Breast epithelium (tissue), 4 donors: ENCODE results near the gene XPC. TPM values are rescaled to one million over a fixed set of nuclear protein-coding genes. Genes with fewer than 3 reads are reported as not detected.

Experiments used
- DNase-seq, 2 donors: peaks; one replicate each; pipeline ENCODE4 v3.0.0-alpha.2; 2019; ENCODE audit warnings: low spot score in 2 of 2
- H3K27ac ChIP-seq, 2 donors: fragments of 200-600 bp; sonication (generic) in 1 of 2; one replicate each; pipeline ENCODE4 v1.5.1; 2016 to 2019; ENCODE audit warnings: mild to moderate bottlenecking in 1 of 2
- H3K27me3 ChIP-seq, 2 donors: fragments of 200-600 bp; sonication (generic) in 1 of 2; one replicate each; pipeline versions ENCODE4 v1.5.1 to v1.6.0; 2017 to 2019; ENCODE audit warnings: control low read depth in 1 of 2, mild to moderate bottlenecking in 1 of 2
- H3K36me3 ChIP-seq: fragments of 200-600 bp; one replicate; pipeline ENCODE4 v1.5.1; 2019
- H3K4me1 ChIP-seq, 2 donors: fragments of 200-600 bp; sonication (generic); one replicate each; pipeline ENCODE4 v1.5.1; 2016 to 2019; ENCODE audit warnings: control low read depth in 1 of 2
- H3K4me3 ChIP-seq, 3 donors: fragments of 200-600 bp; sonication (generic); 1 replicate in 2 of 3; 2 replicates in 1 of 3; pipeline ENCODE4 v1.5.1; 2016 to 2019; ENCODE audit warnings: mild to moderate bottlenecking in 3 of 3, moderate library complexity in 2 of 3
- H3K9me3 ChIP-seq, 2 donors: fragments of 200-600 bp; sonication (generic) in 1 of 2; one replicate each; pipeline ENCODE4 v1.5.1; 2016 to 2019; ENCODE audit warnings: control low read depth in 1 of 2
- CTCF ChIP-seq, 3 donors: fragments of 450-650 bp; IDR thresholded peaks; one replicate each; pipeline ENCODE4 v1.5.1; 2016 to 2017; ENCODE audit warnings: antibody characterized with exemption in 3 of 3, mild to moderate bottlenecking in 3 of 3, moderate library complexity in 3 of 3
- POLR2A ChIP-seq: fragments of 450-650 bp; IDR thresholded peaks from one replicate; pipeline ENCODE4 v1.6.1; 2016; ENCODE audit warnings: antibody characterized with exemption, mild to moderate bottlenecking, moderate library complexity
- POLR2AphosphoS5 ChIP-seq, 3 donors: sonication (generic); formaldehyde crosslinking; IDR thresholded peaks; one replicate each; pipeline ENCODE4 v1.6.1; 2017; ENCODE audit warnings: antibody characterized with exemption in 3 of 3
- intact Hi-C: fragments of 100-400 bp; cut with DNase I; formaldehyde crosslinking; loops from one replicate; pipeline ENCODE4 v1.15.1; 2023; ENCODE audit warnings: low total_unique reads
- total RNA-seq, 3 donors: library from RNA; depleted of rRNA; stranded (reverse); fragments of >200 nt; gene quantifications; one replicate each; pipeline ENCODE4 v1.1.0, GENCODE V29; 2016

The XPC gene
- total RNA-seq, 3 donors from 2014 or later: 57.4 to 74.2 (median 61.3) TPM

DNA sequence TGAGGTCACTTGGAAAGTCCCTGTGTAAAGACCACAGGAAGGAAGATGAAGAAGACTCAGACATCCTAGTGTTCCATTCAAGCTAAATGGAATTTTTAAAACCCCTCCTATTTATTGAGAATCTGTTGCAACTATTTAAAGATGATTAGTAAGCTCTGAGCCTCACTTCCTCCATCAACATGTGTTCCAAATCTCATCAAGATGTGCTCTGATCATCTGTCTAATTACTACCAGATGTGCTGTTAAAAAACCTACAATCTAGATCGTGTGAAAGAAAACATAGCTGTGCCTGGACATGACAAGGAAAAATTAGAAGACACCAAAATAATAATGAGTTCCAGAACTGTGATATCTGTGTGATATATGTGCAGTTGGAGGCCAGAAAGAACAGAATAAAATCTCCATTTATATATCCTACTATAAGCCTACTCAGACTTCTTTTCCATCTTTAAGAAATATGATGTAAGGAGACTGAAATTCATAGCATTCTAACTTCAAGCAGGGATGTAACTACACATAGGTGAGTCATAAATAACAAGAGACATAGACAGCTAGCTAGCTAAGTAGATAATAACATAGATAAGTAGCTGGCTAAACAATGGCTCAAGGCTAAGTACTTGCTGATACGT is 7.8 kb downstream of the XPC start:
- no peak overlapping the region for H3K4me3 ChIP-seq
- H3K36me3 ChIP-seq: peaks cover 26% of the 10 kb centered on the region
- TF ChIP-seq POLR2A: no peak
- no peak for TF ChIP-seq CTCF (IDR thresholded peaks at IDR 0.05)
- no peak for TF ChIP-seq POLR2AphosphoS5 (IDR thresholded peaks at IDR 0.05)
- no peaks in the 10 kb centered on the region for H3K27me3 ChIP-seq
- no peaks in the 10 kb centered on the region for H3K9me3 ChIP-seq
- intact Hi-C loops: no loop called here
- no peaks in the 10 kb centered on the region for H3K4me1 ChIP-seq
- DNase-seq: no peak
- no peak overlapping the region for H3K27ac ChIP-seq

DNA sequence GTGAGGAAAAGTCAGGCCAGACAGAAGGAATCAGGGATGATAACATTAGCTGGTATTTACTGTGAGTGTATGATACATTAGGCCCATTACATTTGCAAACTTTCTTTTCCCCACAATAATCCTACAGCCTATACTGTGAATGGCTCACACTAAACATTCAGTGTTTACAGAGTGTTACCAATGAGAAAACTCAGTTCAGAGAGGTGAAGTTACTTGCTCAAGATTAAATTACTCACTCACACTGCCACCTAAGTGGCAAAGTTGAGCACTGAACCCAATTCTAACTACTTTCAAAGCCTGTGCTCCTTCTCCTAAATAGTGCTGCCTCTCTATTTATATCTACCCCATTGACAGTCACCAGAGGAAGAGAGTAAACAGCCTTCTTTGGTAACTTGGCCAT is 8.5 kb downstream of the XPC start:
- TF ChIP-seq POLR2A (no peak), CTCF (IDR thresholded peaks at IDR 0.05) (no peak), POLR2AphosphoS5 (IDR thresholded peaks at IDR 0.05) (no peak)
- DNase-seq: no peak
- no peaks in the 10 kb centered on the region for H3K4me1 ChIP-seq
- no peak overlapping the region for H3K4me3 ChIP-seq
- H3K27me3 ChIP-seq: no peaks in the 10 kb centered on the region
- H3K9me3 ChIP-seq: no peaks in the 10 kb centered on the region
- no peak overlapping the region for H3K27ac ChIP-seq
- peaks cover 34% of the 10 kb centered on the region for H3K36me3 ChIP-seq
- intact Hi-C loops: no loop called here

- no peaks in the 10 kb centered on the region for H3K27me3 ChIP-seq
- no peaks in the 10 kb centered on the region for H3K4me1 ChIP-seq
- TF ChIP-seq CTCF (IDR thresholded peaks at IDR 0.05): no peak
- no peak for TF ChIP-seq POLR2AphosphoS5 (IDR thresholded peaks at IDR 0.05)
- TF ChIP-seq POLR2A: no peak
- H3K4me3 ChIP-seq: no peak overlapping the region
- H3K9me3 ChIP-seq: no peaks in the 10 kb centered on the region
- no peak overlapping the region for H3K27ac ChIP-seq
- no peak for DNase-seq
- peaks cover 38% of the 10 kb centered on the region for H3K36me3 ChIP-seq
- intact Hi-C loops: no loop called here
Measured at GRCh38 chr3:14169435-14169834, 9.0 kb downstream of the XPC start.

- H3K27ac ChIP-seq: no peak overlapping the region
- intact Hi-C loops: no loop called here
- no peaks in the 10 kb centered on the region for H3K27me3 ChIP-seq
- H3K4me1 ChIP-seq: no peaks in the 10 kb centered on the region
- peaks cover 59% of the 10 kb centered on the region for H3K36me3 ChIP-seq
- H3K9me3 ChIP-seq: peaks cover 0 to 4% of the 10 kb centered on the region in 2 donors
- no peak overlapping the region for H3K4me3 ChIP-seq
- no peak for DNase-seq
- TF ChIP-seq POLR2AphosphoS5 (IDR thresholded peaks at IDR 0.05) (no peak), CTCF (IDR thresholded peaks at IDR 0.05) (no peak), POLR2A (no peak)
Measured at GRCh38 chr3:14166877-14167603, 11.4 kb downstream of the XPC start.

DNA sequence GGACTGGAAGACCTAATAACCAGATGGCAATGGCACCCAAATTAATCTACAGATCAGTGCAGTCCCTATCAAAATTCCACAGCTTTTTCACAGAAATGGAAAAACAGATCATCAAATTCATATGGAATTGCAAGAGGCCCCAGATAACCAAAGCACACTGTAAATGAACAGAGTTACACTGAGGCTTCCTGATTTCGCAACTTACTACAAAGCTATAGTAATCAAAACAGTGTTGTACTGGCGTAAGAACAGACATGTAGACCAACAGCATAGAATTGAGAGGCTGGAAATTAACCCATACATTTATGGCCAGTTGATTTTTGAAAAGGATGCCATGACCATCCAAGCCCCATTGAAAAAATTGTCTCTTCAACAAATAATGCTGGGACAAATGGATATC is 16.2 kb downstream of the XPC start:
- Histone ChIP-seq H3K36me3 (peaks cover 72% of the 10 kb centered on the region), H3K9me3 (peaks cover 6 to 13% of the 10 kb centered on the region in 2 donors), H3K27me3 (no peaks in the 10 kb centered on the region), H3K4me3 (no peak overlapping the region), H3K27ac (no peak overlapping the region), H3K4me1 (no peaks in the 10 kb centered on the region)
- DNase-seq: no peak
- intact Hi-C loops: loop anchor here (5.0 kb wide), 1 partner anchor 1275 kb away; no protein-coding TSS in a partner anchor
- TF ChIP-seq POLR2A (no peak), CTCF (IDR thresholded peaks at IDR 0.05) (no peak), POLR2AphosphoS5 (IDR thresholded peaks at IDR 0.05) (no peak)
